Esophagus squamous epithelium (tissue), 4 donors: Measurements from ENCODE around the gene TAF1.

Experiments
- POLR2A ChIP-seq, 4 donors: fragments of 450-650 bp; IDR thresholded peaks; one replicate each; pipeline ENCODE4 v1.6.1; 2017; ENCODE audit warnings: antibody characterized with exemption in 4 of 4, mild to moderate bottlenecking in 4 of 4, moderate library complexity in 3 of 4
- TF ChIP-seq, protein P1 (sequence below), 6 experiments: fragments of 450-650 bp in 4 of 6; fragments of 200-600 bp in 2 of 6; sonication (generic) in 2 of 6; IDR thresholded peaks; one replicate each; pipeline ENCODE4 v1.5.1; 2016 to 2019; ENCODE audit warnings: antibody characterized with exemption in 6 of 6, mild to moderate bottlenecking in 4 of 6, moderate library complexity in 4 of 6

DNA sequence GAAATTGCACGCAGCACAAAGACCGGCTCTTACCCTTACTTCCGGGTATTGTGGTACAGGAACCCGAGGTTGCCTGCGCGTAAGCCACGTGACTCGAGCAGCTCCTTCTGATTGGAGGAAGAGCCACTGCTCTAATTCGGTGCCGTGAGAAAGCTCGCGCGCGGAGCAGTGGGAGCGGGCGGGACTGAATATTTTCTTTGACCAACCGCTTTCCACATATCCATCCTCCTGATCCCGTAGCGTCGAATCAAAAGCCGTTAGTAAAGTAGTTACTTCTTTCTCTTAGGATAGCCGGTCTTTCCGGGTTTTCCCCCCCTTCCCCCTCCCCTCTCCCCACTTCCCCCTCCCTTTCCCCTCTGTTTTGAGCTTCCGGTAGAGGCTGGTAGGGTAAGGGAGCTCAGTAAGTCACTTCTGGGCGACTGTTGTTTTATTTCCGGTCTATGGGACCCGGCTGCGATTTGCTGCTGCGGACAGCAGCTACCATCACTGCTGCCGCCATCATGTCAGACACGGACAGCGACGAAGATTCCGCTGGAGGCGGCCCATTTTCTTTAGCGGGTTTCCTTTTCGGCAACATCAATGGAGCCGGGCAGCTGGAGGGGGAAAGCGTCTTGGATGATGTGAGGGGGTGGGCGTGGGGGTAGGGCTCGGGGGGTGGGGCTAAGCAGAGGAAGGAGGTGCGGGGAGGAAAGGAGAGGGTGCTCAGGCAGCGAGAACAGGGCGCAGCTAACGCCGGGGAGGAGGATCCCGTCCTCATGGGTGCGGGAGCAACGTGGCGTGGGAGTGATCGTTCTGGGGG, at the start of gene TAF1:
- peak in 1 of 4 donors; percentile 85 for TF ChIP-seq POLR2A (IDR thresholded peaks at IDR 0.05)
- TF ChIP-seq, protein P1, sequence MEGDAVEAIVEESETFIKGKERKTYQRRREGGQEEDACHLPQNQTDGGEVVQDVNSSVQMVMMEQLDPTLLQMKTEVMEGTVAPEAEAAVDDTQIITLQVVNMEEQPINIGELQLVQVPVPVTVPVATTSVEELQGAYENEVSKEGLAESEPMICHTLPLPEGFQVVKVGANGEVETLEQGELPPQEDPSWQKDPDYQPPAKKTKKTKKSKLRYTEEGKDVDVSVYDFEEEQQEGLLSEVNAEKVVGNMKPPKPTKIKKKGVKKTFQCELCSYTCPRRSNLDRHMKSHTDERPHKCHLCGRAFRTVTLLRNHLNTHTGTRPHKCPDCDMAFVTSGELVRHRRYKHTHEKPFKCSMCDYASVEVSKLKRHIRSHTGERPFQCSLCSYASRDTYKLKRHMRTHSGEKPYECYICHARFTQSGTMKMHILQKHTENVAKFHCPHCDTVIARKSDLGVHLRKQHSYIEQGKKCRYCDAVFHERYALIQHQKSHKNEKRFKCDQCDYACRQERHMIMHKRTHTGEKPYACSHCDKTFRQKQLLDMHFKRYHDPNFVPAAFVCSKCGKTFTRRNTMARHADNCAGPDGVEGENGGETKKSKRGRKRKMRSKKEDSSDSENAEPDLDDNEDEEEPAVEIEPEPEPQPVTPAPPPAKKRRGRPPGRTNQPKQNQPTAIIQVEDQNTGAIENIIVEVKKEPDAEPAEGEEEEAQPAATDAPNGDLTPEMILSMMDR (IDR thresholded peaks at IDR 0.05) = no peak
